Transverse colon (tissue), 4 donors: ENCODE results near the gene ZNF425. TPM values are rescaled to one million over a fixed set of nuclear protein-coding genes. Genes with fewer than 3 reads are reported as not detected.

ENCODE experiments used
- DNase-seq: peaks from one replicate; pipeline ENCODE4 v3.0.0-alpha.2; 2019
- H3K27ac ChIP-seq, 4 donors: fragments of 200-600 bp; sonication (generic); 2 replicates each; pipeline ENCODE4 v1.5.1; 2016 to 2018; ENCODE audit warnings: inconsistent platforms in 4 of 4
- H3K27me3 ChIP-seq: fragments of 200-600 bp; sonication (generic); 2 replicates; pipeline ENCODE4 v1.5.1; 2017; ENCODE audit warnings: inconsistent platforms
- H3K36me3 ChIP-seq, 4 donors: fragments of 200-600 bp; sonication (generic); 2 replicates each; pipeline ENCODE4 v1.5.1; 2017 to 2019; ENCODE audit warnings: inconsistent platforms in 4 of 4
- H3K4me1 ChIP-seq, 4 donors: fragments of 200-600 bp; sonication (generic); 2 replicates each; pipeline ENCODE4 v1.5.1; 2017 to 2020; ENCODE audit warnings: inconsistent platforms in 4 of 4
- H3K4me3 ChIP-seq, 4 donors: fragments of 200-600 bp; sonication (generic); 1 replicate in 1 of 4; 2 replicates in 3 of 4; pipeline versions ENCODE4 v1.5.1 to v1.6.1; 2017 to 2019; ENCODE audit warnings: inconsistent platforms in 4 of 4
- H3K9me3 ChIP-seq, 2 donors: fragments of 200-600 bp; sonication (generic); 2 replicates each; pipeline ENCODE4 v1.5.1; 2017 to 2019; ENCODE audit warnings: inconsistent platforms in 2 of 2
- CTCF ChIP-seq, 5 experiments: fragments of 200-600 bp in 3 of 5; fragments of 450-650 bp in 2 of 5; sonication (generic) in 3 of 5; IDR thresholded peaks; 1 replicate in 2 of 5; 2 replicates in 3 of 5; pipeline ENCODE4 v1.5.1; 2016 to 2017; ENCODE audit warnings: antibody characterized with exemption in 5 of 5, inconsistent platforms in 3 of 5, mild to moderate bottlenecking in 2 of 5, moderate library complexity in 1 of 5
- EP300 ChIP-seq: sonication (generic); formaldehyde crosslinking; IDR thresholded peaks from one replicate; pipeline ENCODE4 v1.6.1; 2017; ENCODE audit warnings: antibody characterized with exemption, low read depth
- POLR2A ChIP-seq: fragments of 450-650 bp; IDR thresholded peaks from one replicate; pipeline ENCODE4 v1.6.1; 2016; ENCODE audit warnings: antibody characterized with exemption, mild to moderate bottlenecking, moderate library complexity
- POLR2AphosphoS5 ChIP-seq, 3 donors: sonication (generic); formaldehyde crosslinking; IDR thresholded peaks; one replicate each; pipeline ENCODE4 v1.6.1; 2016; ENCODE audit warnings: antibody characterized with exemption in 3 of 3
- WGBS, 2 donors: methylation state at CpG; one replicate each; pipeline ENCODE4 v1.1.5; 2018; ENCODE audit warnings: low coverage in 1 of 2; 5-methylcytosine and 5-hydroxymethylcytosine counted together
- in situ Hi-C, 4 donors: fragments of 200-750 bp; cut with MboI; loops; one replicate each; pipeline versions ENCODE4 v1.15.0 to v1.15.1; 2017; ENCODE audit warnings: low sequenced_read_pairs in 3 of 4, low pct_ligation_motif_present in 1 of 4, low pct_unique_long_range_greater_than_20kb in 1 of 4
- intact Hi-C: fragments of 100-400 bp; cut with DNase I; formaldehyde crosslinking; loops from one replicate; pipeline ENCODE4 v1.15.1; 2023; ENCODE audit warnings: low total_unique reads
- total RNA-seq, 4 donors: library from RNA; depleted of rRNA; stranded (reverse); fragments of >200 nt; gene quantifications; one replicate each; pipeline ENCODE4 v1.1.0, GENCODE V29; 2016

Gene ZNF425
- total RNA-seq: 1 to 10 TPM in 3 of 4 donors, under 1 TPM in 1; 0.37 to 2.3 (median 1.6) TPM

GRCh38 chr7:149125863-149126661, at the start of gene ZNF425:
TSS of gene ZNF425 (minus strand) at chr7:149126324. CDS start at chr7:149126213, 111 bp downstream.
- no peaks in the 10 kb centered on the region for H3K27me3 ChIP-seq
- TF ChIP-seq CTCF (IDR thresholded peaks at IDR 0.05): peak; percentile 96 to 99 (median 98)
- TF ChIP-seq POLR2AphosphoS5 (IDR thresholded peaks at IDR 0.05): peak; percentile 90 to 98 (median 95)
- no peak for TF ChIP-seq EP300
- TF ChIP-seq POLR2A: peak; percentile 96
- H3K4me1 ChIP-seq: peaks cover 6 to 19% (median 10%) of the 10 kb centered on the region in 4 donors
- H3K36me3 ChIP-seq: peaks cover 0 to 9% (median 0%) of the 10 kb centered on the region in 4 donors
- in situ Hi-C loops (no loop called here), intact Hi-C loops (loop anchor here (2.0 kb wide), 1 partner anchor 21 kb away; the partner anchor contains the start of gene ZNF398)
- peak; percentile 94 for DNase-seq
- 0 to 1% methylated on average over 12 to 37 of the region's 72 CpGs for WGBS, 2 donors
- H3K9me3 ChIP-seq: peaks cover 0 to 3% of the 10 kb centered on the region in 2 donors
- peak within 1 kb of the TSS; percentile 61 to 88 (median 80) for H3K4me3 ChIP-seq
- peak within 1 kb of the TSS; percentile 92 to 96 (median 95) for H3K27ac ChIP-seq

- intact Hi-C loops (no loop called here), in situ Hi-C loops (no loop called here)
- no peak for DNase-seq
- Histone ChIP-seq H3K27me3 (no peaks in the 10 kb centered on the region), H3K27ac (no peak overlapping the region), H3K4me1 (peaks cover 0 to 2% (median 0%) of the 10 kb centered on the region in 4 donors), H3K4me3 (no peak overlapping the region), H3K9me3 (no peaks in the 10 kb centered on the region), H3K36me3 (peaks cover 0 to 43% (median 13%) of the 10 kb centered on the region in 4 donors)
- TF ChIP-seq POLR2A (no peak), POLR2AphosphoS5 (IDR thresholded peaks at IDR 0.05) (no peak), CTCF (IDR thresholded peaks at IDR 0.05) (no peak), EP300 (no peak)
- WGBS, 2 donors: 93 to 100% methylated on average over 2 of the region's 2 CpGs
These were observed 49.0 kb upstream of the ZNF425 start for GRCh38 chr7:149175150-149175549.

- Histone ChIP-seq H3K27me3 (no peaks in the 10 kb centered on the region), H3K9me3 (no peaks in the 10 kb centered on the region), H3K27ac (no peak overlapping the region), H3K4me3 (no peak overlapping the region), H3K36me3 (peaks cover 0 to 40% (median 16%) of the 10 kb centered on the region in 4 donors), H3K4me1 (no peaks in the 10 kb centered on the region)
- WGBS, 2 donors: 93 to 100% methylated on average over 1 of the region's 1 CpG
- TF ChIP-seq POLR2AphosphoS5 (IDR thresholded peaks at IDR 0.05) (no peak), CTCF (IDR thresholded peaks at IDR 0.05) (no peak), POLR2A (no peak), EP300 (no peak)
- intact Hi-C loops (no loop called here), in situ Hi-C loops (no loop called here)
- no peak for DNase-seq
These were observed 46.4 kb upstream of the ZNF425 start for GRCh38 chr7:149172534-149172920.

GRCh38 chr7:149171892-149172533, 45.9 kb upstream of the ZNF425 start:
- intact Hi-C loops (no loop called here), in situ Hi-C loops (no loop called here)
- 85 to 92% methylated on average over 6 to 9 of the region's 9 CpGs for whole genome bisulfite sequencing, 2 donors
- DNase-seq: no peak
- peaks cover 0 to 39% (median 16%) of the 10 kb centered on the region in 4 donors for H3K36me3 ChIP-seq
- H3K27ac ChIP-seq: no peak overlapping the region
- H3K9me3 ChIP-seq: no peaks in the 10 kb centered on the region
- H3K4me3 ChIP-seq: no peak overlapping the region
- H3K27me3 ChIP-seq: no peaks in the 10 kb centered on the region
- no peak for TF ChIP-seq CTCF (IDR thresholded peaks at IDR 0.05)
- no peak for TF ChIP-seq POLR2AphosphoS5 (IDR thresholded peaks at IDR 0.05)
- no peak for TF ChIP-seq EP300
- no peak for TF ChIP-seq POLR2A
- H3K4me1 ChIP-seq: no peaks in the 10 kb centered on the region
